Fibroblast of mammary gland (primary cell): Measurements from ENCODE around the gene PRSS33.

Source experiments
- DNase-seq: peaks from one replicate; pipeline ENCODE4 v3.0.0-alpha.2; 2010; ENCODE audit warnings: low read depth
- H3K4me3 ChIP-seq: 2 replicates; pipeline ENCODE4 v1.5.1; 2011; ENCODE audit warnings: low read depth, mild to moderate bottlenecking, low read length, moderate library complexity; ENCODE audit not compliant: control insufficient read depth
- CTCF ChIP-seq: conservative IDR thresholded peaks from 2 replicates; pipeline ENCODE4 v1.5.1; 2011; ENCODE audit warnings: low read depth, low read length, inconsistent platforms; ENCODE audit not compliant: control insufficient read depth, insufficient read depth

PRSS33 gene

DNA sequence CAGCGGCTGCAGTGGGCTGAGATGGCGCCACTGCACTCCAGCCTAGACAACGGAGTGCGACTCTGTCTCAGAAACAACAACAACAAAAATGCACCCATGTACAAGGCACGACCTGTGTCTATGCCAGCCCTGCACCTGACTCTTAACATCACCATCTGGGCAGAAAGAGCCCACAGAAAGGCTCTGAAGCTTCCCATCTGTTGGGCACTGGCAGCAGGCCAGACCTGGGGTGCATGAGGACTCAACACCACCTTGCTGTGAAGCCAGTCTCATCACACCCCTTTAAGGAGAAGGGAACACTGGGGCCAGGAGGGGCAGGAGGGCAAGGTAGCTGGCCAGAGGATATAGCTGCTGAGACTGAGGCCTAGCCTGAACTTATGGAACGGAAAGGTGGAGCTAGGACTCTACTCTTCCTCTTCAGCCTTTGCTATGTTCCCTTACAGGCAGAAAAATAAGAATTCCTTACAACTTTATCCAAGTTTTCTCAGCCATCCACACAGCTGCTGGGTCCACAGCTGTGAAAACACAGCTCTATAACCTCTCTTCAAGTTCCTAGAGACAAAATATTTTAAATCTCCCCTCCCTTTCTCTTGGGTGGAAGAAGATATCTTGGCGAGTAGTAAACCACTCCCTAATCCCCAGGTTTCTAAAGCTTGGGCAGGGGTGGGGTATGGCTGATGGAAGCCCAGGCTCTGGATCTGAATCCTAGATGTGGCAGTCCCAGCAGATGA, 13.0 kb downstream of the PRSS33 start:
- DNase-seq: no peak
- TF ChIP-seq CTCF: no peak
- no peak overlapping the region for H3K4me3 ChIP-seq

DNA sequence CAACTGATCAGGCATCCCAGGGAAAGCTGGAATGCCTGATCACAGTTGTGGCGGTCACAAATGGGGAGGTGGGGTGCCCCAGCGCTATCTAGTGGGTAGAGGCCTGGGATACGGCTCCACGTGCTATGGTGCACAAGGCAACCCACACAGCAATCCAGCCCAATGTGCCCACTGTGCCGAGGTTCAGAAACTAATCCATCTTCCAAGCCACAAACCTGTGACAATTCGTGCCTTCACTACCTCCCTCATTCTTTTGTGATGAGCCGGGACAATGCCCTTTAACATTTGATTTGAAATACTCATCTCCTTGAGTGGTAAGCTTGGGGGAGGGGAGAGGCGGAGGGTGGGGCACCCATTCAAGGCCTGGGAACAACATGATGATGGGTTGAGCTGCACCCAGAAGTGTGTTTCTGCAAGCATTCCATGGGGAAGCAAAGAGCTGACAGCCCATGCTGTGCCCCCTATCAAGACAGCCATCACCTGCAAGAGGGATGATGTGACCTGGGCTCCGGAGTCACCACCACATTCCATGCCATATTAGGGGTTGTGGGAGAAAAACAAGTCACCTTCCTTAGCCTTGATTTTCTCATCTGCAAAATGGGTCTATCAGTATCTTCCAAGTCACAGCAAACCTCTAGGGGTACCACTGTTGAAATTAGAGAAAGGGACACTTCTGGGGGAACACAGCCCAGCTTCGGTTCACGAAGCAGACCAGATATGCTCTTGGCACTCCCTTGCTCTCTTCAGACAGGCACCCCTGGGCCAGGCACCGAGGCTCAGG, 14.0 kb downstream of the PRSS33 start:
- TF ChIP-seq CTCF: no peak
- H3K4me3 ChIP-seq: no peak overlapping the region
- peak; percentile 75 for DNase-seq

- no peak for DNase-seq
- TF ChIP-seq CTCF: no peak
Measured at GRCh38 chr16:2771496-2772402, 15.6 kb downstream of the PRSS33 start.

GRCh38 chr16:2770057-2770951, 17.1 kb downstream of the PRSS33 start:
- TF ChIP-seq CTCF: no peak
- no peak overlapping the region for H3K4me3 ChIP-seq
- no peak for DNase-seq

More at GRCh38 chr16:2771496-2772402, 15.6 kb downstream of the PRSS33 start:
- H3K4me3 ChIP-seq: no peak overlapping the region

DNA sequence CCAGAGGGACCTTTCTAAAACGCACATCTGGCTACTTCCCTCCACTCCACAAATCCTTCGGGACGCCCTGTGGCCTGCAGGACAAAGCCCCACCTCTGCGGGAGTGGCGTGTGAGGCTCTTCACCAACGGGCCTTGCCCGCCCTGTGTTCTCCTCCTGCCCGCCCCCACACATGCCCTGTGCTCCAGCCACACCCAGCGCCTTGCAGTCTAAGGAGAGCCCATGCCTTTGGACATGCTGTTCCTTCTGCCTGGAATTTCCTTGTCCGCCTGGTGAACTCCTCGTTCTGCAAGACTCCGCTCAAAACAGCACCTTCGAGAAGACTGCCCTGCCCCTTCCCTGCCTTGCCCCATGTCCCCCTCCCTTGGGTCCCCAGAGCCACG, 17.7 kb downstream of the PRSS33 start:
- DNase-seq: peak; percentile 92
- no peak overlapping the region for H3K4me3 ChIP-seq
- TF ChIP-seq CTCF: no peak

DNA sequence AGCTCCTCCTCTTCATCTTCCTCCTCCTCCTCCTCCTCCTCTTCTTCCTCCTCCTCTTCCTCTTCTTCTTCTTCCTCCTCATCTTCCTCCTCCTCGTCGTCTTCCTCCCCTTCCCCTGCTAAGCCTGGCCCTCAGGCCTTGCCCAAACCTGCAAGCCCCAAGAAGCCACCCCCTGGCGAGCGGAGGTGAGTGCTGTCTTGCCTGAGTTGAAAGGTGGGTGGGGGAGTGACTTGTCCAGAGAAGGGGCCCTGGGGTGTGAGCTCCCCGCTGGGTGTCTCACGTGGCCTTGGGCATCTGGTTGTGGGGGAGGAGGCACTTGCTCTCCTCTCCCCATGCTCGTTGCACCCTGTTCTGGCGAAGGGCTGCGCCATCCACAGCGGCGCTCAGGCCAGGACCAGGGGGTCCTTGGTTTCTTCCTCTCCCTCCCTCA, 18.2 kb downstream of the PRSS33 start:
- no peak overlapping the region for H3K4me3 ChIP-seq
- DNase-seq: peak; percentile 25
- TF ChIP-seq CTCF: no peak
